HEK293 (cell line): ENCODE data around the gene GRM3.

ENCODE experiments used
- CTCF ChIA-PET: fragments of 350-600 bp; formaldehyde crosslinking; extraction: SDS; loops from one replicate; lab custom pipeline; 2021; ENCODE audit warnings: antibody characterized with exemption; lab: Yijun Ruan, JAX
- POLR2A ChIA-PET: fragments of 300-600 bp; formaldehyde crosslinking; extraction: SDS; loops from one replicate; lab custom pipeline; 2020; ENCODE audit warnings: antibody characterized with exemption, inconsistent platforms; lab: Yijun Ruan, JAX
- H3K27ac ChIP-seq: fragments of 200-500 bp; sonication (Bioruptor generic); 2 replicates; pipeline ENCODE4 v1.5.1; 2014; ENCODE audit warnings: low read depth, low read length, control low read depth, inconsistent platforms; ENCODE audit errors: extremely low read depth
- H3K36me3 ChIP-seq, 2 experiments: fragments of 200-500 bp in 1 of 2; sonication (Bioruptor generic) in 1 of 2; 1 replicate in 1 of 2; 2 replicates in 1 of 2; pipeline ENCODE4 v1.5.1; 2014 to 2017; ENCODE audit warnings: inconsistent platforms in 2 of 2, low read length in 2 of 2; ENCODE audit not compliant: control insufficient read depth in 2 of 2, insufficient read depth in 1 of 2
- H3K4me1 ChIP-seq: fragments of 200-500 bp; sonication (Bioruptor generic); 2 replicates; pipeline ENCODE4 v1.5.1; 2014; ENCODE audit warnings: mild to moderate bottlenecking, low read length, inconsistent platforms; ENCODE audit not compliant: control insufficient read depth, insufficient read depth
- H3K4me3 ChIP-seq: 2 replicates; pipeline ENCODE4 v1.5.1; 2011; ENCODE audit warnings: low read depth, mild to moderate bottlenecking, control low read depth, low read length, moderate library complexity
- H3K9me3 ChIP-seq: fragments of 200-500 bp; sonication (Bioruptor generic); 2 replicates; pipeline ENCODE4 v1.5.1; 2014; ENCODE audit warnings: low read depth, low read length, inconsistent platforms; ENCODE audit not compliant: control insufficient read depth, insufficient read depth
- OSR2 ChIP-seq: fragments of 450-650 bp; formaldehyde crosslinking; IDR thresholded peaks from 2 replicates; pipeline ENCODE4 v1.5.1; 2016; ENCODE audit warnings: missing biosample characterization, missing genetic modification characterization
- ZBTB17 ChIP-seq: fragments of 450-650 bp; formaldehyde crosslinking; IDR thresholded peaks from 2 replicates; pipeline ENCODE4 v1.5.1; 2016; ENCODE audit warnings: missing biosample characterization, missing genetic modification characterization
- ZNF157 ChIP-seq: fragments of 450-650 bp; formaldehyde crosslinking; IDR thresholded peaks from 2 replicates; pipeline ENCODE4 v1.5.1; 2016; ENCODE audit warnings: missing biosample characterization, missing genetic modification characterization
- ZNF174 ChIP-seq: fragments of 450-650 bp; formaldehyde crosslinking; IDR thresholded peaks from 2 replicates; pipeline ENCODE4 v1.5.0; 2017; ENCODE audit warnings: missing biosample characterization, mild to moderate bottlenecking, missing genetic modification characterization
- ZNF184 ChIP-seq: fragments of 450-650 bp; IDR thresholded peaks from 2 replicates; pipeline ENCODE4 v1.5.1; 2018; ENCODE audit warnings: missing biosample characterization, mild to moderate bottlenecking, missing genetic modification characterization
- ZNF274 ChIP-seq, 2 experiments: fragments of 200-500 bp in 1 of 2; fragments of 450-650 bp in 1 of 2; sonication (Bioruptor generic) in 1 of 2; formaldehyde crosslinking in 1 of 2; IDR thresholded peaks; 2 replicates each; pipeline versions ENCODE4 v1.5.1 to v1.6.1; 2014 to 2016; ENCODE audit warnings: borderline replicate concordance in 1 of 2, inconsistent platforms in 1 of 2, low read length in 1 of 2, missing biosample characterization in 1 of 2, missing genetic modification characterization in 1 of 2
- ZNF354C ChIP-seq: fragments of 450-650 bp; formaldehyde crosslinking; IDR thresholded peaks from 2 replicates; pipeline ENCODE4 v1.5.1; 2016; ENCODE audit warnings: missing biosample characterization, missing genetic modification characterization, low read depth, borderline replicate concordance
- ZNF571 ChIP-seq: fragments of 450-650 bp; formaldehyde crosslinking; IDR thresholded peaks from 2 replicates; pipeline ENCODE4 v1.5.0; 2017; ENCODE audit warnings: missing biosample characterization, missing genetic modification characterization
- ZSCAN30 ChIP-seq: fragments of 450-650 bp; IDR thresholded peaks from 2 replicates; pipeline ENCODE4 v1.5.1; 2018; ENCODE audit warnings: missing biosample characterization, mild to moderate bottlenecking, missing genetic modification characterization, moderate library complexity
- TF ChIP-seq, protein P1 (sequence below): fragments of 450-650 bp; formaldehyde crosslinking; IDR thresholded peaks from 2 replicates; pipeline ENCODE4 v1.5.1; 2016; ENCODE audit warnings: missing biosample characterization, missing genetic modification characterization
- TF ChIP-seq, protein P2 (sequence below): fragments of 450-650 bp; formaldehyde crosslinking; IDR thresholded peaks from 2 replicates; pipeline ENCODE4 v1.5.0; 2017; ENCODE audit warnings: missing biosample characterization, missing genetic modification characterization, borderline replicate concordance
- TF ChIP-seq, protein P3 (sequence below): fragments of 450-650 bp; IDR thresholded peaks from 2 replicates; pipeline ENCODE4 v1.5.1; 2018; ENCODE audit warnings: missing biosample characterization, missing genetic modification characterization
- TF ChIP-seq, protein P4 (sequence below): fragments of 450-650 bp; formaldehyde crosslinking; IDR thresholded peaks from 2 replicates; pipeline ENCODE4 v1.5.1; 2016; ENCODE audit warnings: missing biosample characterization, missing genetic modification characterization

GRM3 gene

DNA sequence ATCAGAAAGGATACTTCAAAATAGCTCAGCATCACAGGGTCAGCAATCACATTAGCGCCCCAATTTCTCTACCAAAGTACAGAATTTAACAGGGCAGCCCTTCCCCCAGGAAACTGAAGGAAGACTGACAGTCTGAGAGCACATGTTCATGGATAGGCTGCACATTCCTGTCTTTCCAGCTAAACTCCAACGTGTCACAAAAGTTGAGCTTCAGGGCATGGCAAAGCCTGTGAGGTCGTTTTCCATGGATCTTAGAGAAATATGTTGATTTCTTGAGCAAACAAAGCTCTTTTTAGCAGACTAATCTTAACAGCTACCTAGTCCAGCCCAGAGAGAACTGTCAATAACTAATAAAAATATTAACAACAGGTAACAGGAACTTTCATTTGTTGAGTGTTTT lies 207.9 kb downstream of the GRM3 start (continued):
- TF ChIP-seq, protein P1, sequence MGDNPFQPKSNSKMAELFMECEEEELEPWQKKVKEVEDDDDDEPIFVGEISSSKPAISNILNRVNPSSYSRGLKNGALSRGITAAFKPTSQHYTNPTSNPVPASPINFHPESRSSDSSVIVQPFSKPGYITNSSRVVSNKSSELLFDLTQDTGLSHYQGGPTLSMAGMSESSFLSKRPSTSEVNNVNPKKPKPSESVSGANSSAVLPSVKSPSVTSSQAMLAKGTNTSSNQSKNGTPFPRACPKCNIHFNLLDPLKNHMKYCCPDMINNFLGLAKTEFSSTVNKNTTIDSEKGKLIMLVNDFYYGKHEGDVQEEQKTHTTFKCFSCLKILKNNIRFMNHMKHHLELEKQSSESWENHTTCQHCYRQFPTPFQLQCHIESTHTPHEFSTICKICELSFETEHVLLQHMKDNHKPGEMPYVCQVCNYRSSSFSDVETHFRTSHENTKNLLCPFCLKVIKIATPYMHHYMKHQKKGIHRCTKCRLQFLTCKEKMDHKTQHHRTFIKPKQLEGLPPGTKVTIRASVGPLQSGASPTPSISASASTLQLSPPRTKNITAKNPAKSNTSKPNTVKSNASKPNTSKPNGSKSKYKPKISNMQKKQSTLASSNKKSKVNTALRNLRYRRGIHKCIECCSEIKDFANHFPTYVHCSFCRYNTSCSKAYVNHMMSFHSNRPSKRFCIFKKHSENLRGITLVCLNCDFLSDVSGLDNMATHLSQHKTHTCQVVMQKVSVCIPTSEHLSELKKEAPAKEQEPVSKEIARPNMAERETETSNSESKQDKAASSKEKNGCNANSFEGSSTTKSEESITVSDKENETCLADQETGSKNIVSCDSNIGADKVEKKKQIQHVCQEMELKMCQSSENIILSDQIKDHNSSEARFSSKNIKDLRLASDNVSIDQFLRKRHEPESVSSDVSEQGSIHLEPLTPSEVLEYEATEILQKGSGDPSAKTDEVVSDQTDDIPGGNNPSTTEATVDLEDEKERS (tag by site-specific recombination), result no peak
- TF ChIP-seq, protein P2, sequence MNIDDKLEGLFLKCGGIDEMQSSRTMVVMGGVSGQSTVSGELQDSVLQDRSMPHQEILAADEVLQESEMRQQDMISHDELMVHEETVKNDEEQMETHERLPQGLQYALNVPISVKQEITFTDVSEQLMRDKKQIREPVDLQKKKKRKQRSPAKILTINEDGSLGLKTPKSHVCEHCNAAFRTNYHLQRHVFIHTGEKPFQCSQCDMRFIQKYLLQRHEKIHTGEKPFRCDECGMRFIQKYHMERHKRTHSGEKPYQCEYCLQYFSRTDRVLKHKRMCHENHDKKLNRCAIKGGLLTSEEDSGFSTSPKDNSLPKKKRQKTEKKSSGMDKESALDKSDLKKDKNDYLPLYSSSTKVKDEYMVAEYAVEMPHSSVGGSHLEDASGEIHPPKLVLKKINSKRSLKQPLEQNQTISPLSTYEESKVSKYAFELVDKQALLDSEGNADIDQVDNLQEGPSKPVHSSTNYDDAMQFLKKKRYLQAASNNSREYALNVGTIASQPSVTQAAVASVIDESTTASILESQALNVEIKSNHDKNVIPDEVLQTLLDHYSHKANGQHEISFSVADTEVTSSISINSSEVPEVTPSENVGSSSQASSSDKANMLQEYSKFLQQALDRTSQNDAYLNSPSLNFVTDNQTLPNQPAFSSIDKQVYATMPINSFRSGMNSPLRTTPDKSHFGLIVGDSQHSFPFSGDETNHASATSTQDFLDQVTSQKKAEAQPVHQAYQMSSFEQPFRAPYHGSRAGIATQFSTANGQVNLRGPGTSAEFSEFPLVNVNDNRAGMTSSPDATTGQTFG (tag by site-specific recombination), result no peak
- TF ChIP-seq ZBTB17 (tag by site-specific recombination), result no peak
- TF ChIP-seq ZNF157, result no peak
- TF ChIP-seq OSR2 (tag by site-specific recombination), result no peak
- no peak for TF ChIP-seq ZNF174 (tag by site-specific recombination)
- TF ChIP-seq ZSCAN30, result no peak
- TF ChIP-seq ZNF184 (tag by site-specific recombination), result no peak
- TF ChIP-seq ZNF274 (IDR thresholded peaks at IDR 0.05; ENCODE audit: low read length), result no peak
- TF ChIP-seq ZNF274 (tag by site-specific recombination; IDR thresholded peaks at IDR 0.05; ENCODE audit: borderline replicate concordance), result no peak
- TF ChIP-seq, protein P3, sequence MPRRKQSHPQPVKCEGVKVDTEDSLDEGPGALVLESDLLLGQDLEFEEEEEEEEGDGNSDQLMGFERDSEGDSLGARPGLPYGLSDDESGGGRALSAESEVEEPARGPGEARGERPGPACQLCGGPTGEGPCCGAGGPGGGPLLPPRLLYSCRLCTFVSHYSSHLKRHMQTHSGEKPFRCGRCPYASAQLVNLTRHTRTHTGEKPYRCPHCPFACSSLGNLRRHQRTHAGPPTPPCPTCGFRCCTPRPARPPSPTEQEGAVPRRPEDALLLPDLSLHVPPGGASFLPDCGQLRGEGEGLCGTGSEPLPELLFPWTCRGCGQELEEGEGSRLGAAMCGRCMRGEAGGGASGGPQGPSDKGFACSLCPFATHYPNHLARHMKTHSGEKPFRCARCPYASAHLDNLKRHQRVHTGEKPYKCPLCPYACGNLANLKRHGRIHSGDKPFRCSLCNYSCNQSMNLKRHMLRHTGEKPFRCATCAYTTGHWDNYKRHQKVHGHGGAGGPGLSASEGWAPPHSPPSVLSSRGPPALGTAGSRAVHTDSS (tag by site-specific recombination), result no peak
- TF ChIP-seq ZNF354C (tag by site-specific recombination), result no peak

DNA sequence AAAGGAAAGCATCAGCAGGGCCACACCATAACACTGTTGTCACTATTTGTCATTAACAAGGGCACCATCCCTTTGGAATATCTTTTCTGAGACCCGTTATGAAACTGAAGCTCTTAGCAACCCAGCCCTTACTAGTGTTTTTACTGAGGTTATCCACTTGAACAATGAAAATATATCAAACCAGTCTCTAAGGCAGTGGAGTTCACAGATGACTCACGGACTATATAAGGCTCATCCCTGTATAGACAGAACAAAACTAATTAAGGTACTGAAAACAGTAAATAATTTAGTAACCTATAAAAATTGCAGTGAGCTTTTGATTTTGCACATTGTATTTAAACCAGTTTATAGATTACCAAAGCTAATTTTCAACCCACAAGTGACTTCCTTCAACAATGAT lies 219.7 kb downstream of the GRM3 start:
- Histone ChIP-seq H3K4me3 (no peak overlapping the region), H3K9me3 (no peaks in the 10 kb centered on the region), H3K4me1 (no peaks in the 10 kb centered on the region), H3K27ac (no peak overlapping the region), H3K36me3 (no peaks in the 10 kb centered on the region)
- ChIA-PET POLR2A (no interaction called here), CTCF (no interaction called here)
- TF ChIP-seq ZNF571, result no peak

DNA sequence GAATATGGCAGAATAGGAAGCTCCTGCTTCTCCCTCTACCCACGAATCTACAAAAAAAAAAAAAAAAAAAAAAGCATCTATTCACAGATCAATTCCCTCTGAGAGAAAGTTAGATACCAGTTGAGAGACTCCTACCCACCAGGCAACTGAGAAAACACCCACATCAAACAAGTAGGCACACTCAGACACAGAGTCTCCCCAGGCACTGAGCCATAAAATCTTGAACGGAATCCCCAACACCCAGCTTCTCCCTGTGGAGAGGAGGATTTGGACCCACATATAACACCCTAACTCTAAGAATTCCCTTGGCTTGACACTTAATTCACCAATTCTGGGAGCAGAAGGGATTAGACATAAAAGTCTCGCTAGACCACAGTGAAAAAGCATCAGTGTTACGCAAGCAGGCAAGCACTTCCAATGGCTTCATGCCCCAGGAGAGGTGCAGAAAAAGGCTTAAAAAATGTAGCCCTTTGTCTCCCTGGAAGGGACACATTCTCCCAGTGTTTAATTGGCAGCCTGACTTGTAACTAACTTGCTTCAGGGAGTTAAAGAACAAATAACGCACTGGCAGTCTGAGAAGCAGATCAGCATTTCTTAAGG lies 223.6 kb downstream of the GRM3 start:
- H3K36me3 ChIP-seq, result no peaks in the 10 kb centered on the region
- H3K9me3 ChIP-seq, result no peaks in the 10 kb centered on the region
- H3K4me3 ChIP-seq, result no peak overlapping the region
- TF ChIP-seq, protein P4, sequence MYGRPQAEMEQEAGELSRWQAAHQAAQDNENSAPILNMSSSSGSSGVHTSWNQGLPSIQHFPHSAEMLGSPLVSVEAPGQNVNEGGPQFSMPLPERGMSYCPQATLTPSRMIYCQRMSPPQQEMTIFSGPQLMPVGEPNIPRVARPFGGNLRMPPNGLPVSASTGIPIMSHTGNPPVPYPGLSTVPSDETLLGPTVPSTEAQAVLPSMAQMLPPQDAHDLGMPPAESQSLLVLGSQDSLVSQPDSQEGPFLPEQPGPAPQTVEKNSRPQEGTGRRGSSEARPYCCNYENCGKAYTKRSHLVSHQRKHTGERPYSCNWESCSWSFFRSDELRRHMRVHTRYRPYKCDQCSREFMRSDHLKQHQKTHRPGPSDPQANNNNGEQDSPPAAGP, result no peak
- TF ChIP-seq, all 188 proteins: peak for 0
- POLR2A ChIA-PET, result no interaction called here
- CTCF ChIA-PET, result no interaction called here
- H3K4me1 ChIP-seq, result no peaks in the 10 kb centered on the region
- H3K27ac ChIP-seq, result no peak overlapping the region
